ELR (cell line): Measurements from ENCODE around the gene GALP.
"Not testable (repeated sequence)": the region's sequence is repeated elsewhere in the genome, so short reads cannot be mapped to it uniquely, and the experiment has no call there.

Source experiments
- DNase-seq: peaks from one replicate; pipeline ENCODE4 v3.0.0-alpha.2; 2015; ENCODE audit warnings: low read depth

The GALP gene

GRCh38 chr19:56191115-56191514, 15.3 kb downstream of the GALP start:
- DNase-seq, result no peak

- no peak for DNase-seq
Measured at GRCh38 chr19:56191711-56192110, 15.9 kb downstream of the GALP start.

GRCh38 chr19:56193981-56194640, 18.3 kb downstream of the GALP start:
- no peak for DNase-seq

GRCh38 chr19:56197646-56198045, 21.8 kb downstream of the GALP start, which contains the start of gene ZSCAN5B:
Gene ZSCAN5B (minus strand): TSS chr19:56197783. CDS start chr19:56193052, 4,731 bp downstream.
- not testable (repeated sequence) for DNase-seq

GRCh38 chr19:56199687-56200086, 23.9 kb downstream of the GALP start:
- no peak for DNase-seq

- no peak for DNase-seq
Measured at GRCh38 chr19:56201973-56202372, 26.2 kb downstream of the GALP start, which contains the start of gene ZSCAN5C. Gene ZSCAN5C (plus strand): TSS chr19:56202273. CDS start chr19:56205914, 3,641 bp downstream.

- not testable (repeated sequence) for DNase-seq
Measured at GRCh38 chr19:56207581-56207980, 31.8 kb downstream of the GALP start.

GRCh38 chr19:56209091-56209490, 33.3 kb downstream of the GALP start:
- DNase-seq, result no peak

GRCh38 chr19:56210036-56210435, 34.2 kb downstream of the GALP start:
- DNase-seq, result not testable (repeated sequence)

GRCh38 chr19:56211718-56212117, 35.9 kb downstream of the GALP start:
- no peak for DNase-seq

- DNase-seq, result no peak
Measured at GRCh38 chr19:56217039-56217949, 41.5 kb downstream of the GALP start.

GRCh38 chr19:56218961-56219360, 43.2 kb downstream of the GALP start:
- no peak for DNase-seq

GRCh38 chr19:56221442-56221841, 45.6 kb downstream of the GALP start:
- peak; percentile 11 for DNase-seq

GRCh38 chr19:56221851-56222250, 46.0 kb downstream of the GALP start:
- no peak for DNase-seq

GRCh38 chr19:56222901-56223300, 47.1 kb downstream of the GALP start:
- no peak for DNase-seq

GRCh38 chr19:56223481-56223880, 47.7 kb downstream of the GALP start:
- DNase-seq, result no peak
